Lower leg skin (tissue), 4 donors: Measurements from ENCODE around the gene TICAM2. TPM values are rescaled to one million over a fixed set of nuclear protein-coding genes. Genes with fewer than 3 reads are reported as not detected.

Source experiments
- DNase-seq, 2 donors: peaks; one replicate each; pipeline ENCODE4 v3.0.0-alpha.2; 2019; ENCODE audit warnings: low spot score in 2 of 2
- H3K4me3 ChIP-seq: fragments of 200-600 bp; sonication (generic); 2 replicates; pipeline ENCODE4 v1.5.1; 2017; ENCODE audit warnings: mild to moderate bottlenecking, low read depth; ENCODE audit not compliant: poor library complexity, severe bottlenecking
- CTCF ChIP-seq, 3 donors: fragments of 450-650 bp; IDR thresholded peaks; one replicate each; pipeline ENCODE4 v1.5.1; 2016; ENCODE audit warnings: antibody characterized with exemption in 3 of 3, mild to moderate bottlenecking in 3 of 3, moderate library complexity in 2 of 3
- POLR2A ChIP-seq, 2 donors: fragments of 450-650 bp; IDR thresholded peaks; one replicate each; pipeline ENCODE4 v1.6.1; 2016 to 2017; ENCODE audit warnings: antibody characterized with exemption in 2 of 2, mild to moderate bottlenecking in 1 of 2, moderate library complexity in 1 of 2
- WGBS, 2 donors: methylation state at CpG; one replicate each; pipeline ENCODE4 v1.1.5; 2018; 5-methylcytosine and 5-hydroxymethylcytosine counted together
- intact Hi-C: fragments of 100-400 bp; cut with DNase I; formaldehyde crosslinking; loops from one replicate; pipeline ENCODE4 v1.15.0; 2023; ENCODE audit warnings: low total_unique reads
- total RNA-seq, 4 donors: library from RNA; depleted of rRNA; stranded (reverse); fragments of >200 nt; gene quantifications; one replicate each; pipeline ENCODE4 v1.1.0, GENCODE V29; 2016

Gene TICAM2
- total RNA-seq, 4 donors from 2014 or later: 0.39 to 0.72 TPM; not detected in 2

DNA sequence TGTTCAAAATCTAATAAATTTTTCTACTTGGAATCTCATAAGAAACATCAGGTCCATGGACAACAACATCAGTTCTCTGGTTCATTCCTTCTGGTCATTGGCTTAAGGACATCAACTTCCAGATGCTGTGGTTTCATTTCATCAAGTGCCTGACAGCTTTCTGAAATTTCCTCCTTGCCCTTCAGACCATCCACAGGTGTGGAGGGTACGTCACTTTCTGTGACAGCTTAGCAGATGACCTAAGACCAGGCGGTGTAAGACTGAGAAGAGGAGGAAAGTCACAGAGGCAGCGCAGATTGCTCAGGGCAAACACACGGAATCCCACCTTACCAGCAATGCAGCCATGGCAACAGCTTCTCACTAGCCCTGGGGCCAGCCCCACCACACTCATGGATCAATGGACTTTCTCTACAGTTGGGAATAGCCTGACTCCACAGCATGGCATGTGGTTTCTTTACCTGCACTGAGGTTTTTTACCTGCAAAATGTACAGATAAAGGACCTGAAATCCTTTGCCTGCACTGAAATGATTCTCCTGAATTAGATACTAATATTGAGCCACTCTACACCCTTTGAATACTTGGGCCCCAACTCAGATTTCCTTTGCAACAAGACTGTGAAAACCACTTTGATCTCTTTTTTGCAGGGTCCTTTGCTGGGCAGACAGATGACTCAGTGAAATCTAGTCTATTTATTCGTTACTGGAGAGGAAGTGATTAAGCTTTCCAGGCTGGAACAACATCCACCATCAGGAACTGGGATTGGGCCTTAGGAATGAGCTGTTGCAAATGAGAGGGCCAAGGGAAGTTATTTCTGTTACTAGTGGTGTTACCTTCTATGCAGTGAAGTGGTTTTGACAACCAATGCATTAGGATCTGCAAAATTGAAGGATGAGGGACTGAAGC lies 26.9 kb downstream of the TICAM2 start:
- intact Hi-C loops: no loop called here
- DNase-seq: no peak
- no peak overlapping the region for H3K4me3 ChIP-seq
- WGBS, 2 donors: 84 to 86% methylated on average over 5 of the region's 5 CpGs
- TF ChIP-seq CTCF (IDR thresholded peaks at IDR 0.05): no peak
- TF ChIP-seq POLR2A (IDR thresholded peaks at IDR 0.05): no peak

- no peak for DNase-seq
- no peak for TF ChIP-seq CTCF (IDR thresholded peaks at IDR 0.05)
- TF ChIP-seq POLR2A (IDR thresholded peaks at IDR 0.05): no peak
- H3K4me3 ChIP-seq: no peak overlapping the region
- intact Hi-C loops: no loop called here
- WGBS, 2 donors: 47 to 61% methylated on average over 2 of the region's 2 CpGs
These were observed 29.1 kb downstream of the TICAM2 start for GRCh38 chr5:115573133-115573532.

GRCh38 chr5:115571441-115571878 lies 30.8 kb downstream of the TICAM2 start:
- TF ChIP-seq POLR2A (IDR thresholded peaks at IDR 0.05) (no peak), CTCF (IDR thresholded peaks at IDR 0.05) (no peak)
- DNase-seq: no peak
- WGBS, 2 donors: 77 to 81% methylated on average over 5 of the region's 5 CpGs
- no peak overlapping the region for H3K4me3 ChIP-seq
- intact Hi-C loops: no loop called here

DNA sequence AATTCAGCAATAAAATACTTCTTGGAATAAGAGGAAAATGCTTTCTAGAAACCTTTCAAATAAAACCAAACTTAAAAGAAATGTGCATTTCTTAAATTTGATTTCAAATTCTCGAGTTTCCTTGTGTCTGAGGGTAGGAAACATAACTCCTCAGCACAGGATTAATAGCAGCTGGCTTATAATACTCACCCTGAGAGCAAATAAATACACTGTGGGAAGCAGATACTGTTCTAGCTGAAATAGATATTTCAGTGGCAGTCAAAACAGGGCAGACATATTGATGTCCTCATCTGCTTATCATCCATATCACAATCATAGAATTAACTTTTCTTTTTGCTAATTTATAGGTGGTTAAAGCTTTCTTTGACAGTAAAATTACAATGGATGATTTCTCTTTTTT lies 33.6 kb downstream of the TICAM2 start:
- DNase-seq: no peak
- WGBS, 2 donors: 77 to 93% methylated on average over 1 of the region's 1 CpG
- TF ChIP-seq POLR2A (IDR thresholded peaks at IDR 0.05) (no peak), CTCF (IDR thresholded peaks at IDR 0.05) (no peak)
- intact Hi-C loops: no loop called here
- H3K4me3 ChIP-seq: no peak overlapping the region

DNA sequence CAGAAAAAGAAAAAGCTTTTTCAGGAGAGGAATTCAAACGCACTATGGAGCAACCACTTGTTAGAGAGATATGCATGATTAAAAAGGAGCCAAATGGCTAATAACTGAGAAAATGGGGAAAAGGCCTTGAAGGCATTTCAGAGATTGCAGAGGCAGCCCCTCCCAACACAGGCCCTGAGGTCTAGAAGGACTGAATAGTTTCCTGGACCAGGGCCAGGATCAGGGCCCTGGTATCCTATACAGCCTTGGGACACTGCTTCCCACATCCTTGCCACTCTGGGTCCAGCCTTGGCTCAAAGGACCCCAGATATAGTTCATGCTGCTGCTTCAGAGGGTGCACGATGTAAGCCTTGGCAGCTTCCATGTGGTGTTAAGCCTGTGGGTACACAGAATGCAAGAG lies 37.0 kb downstream of the TICAM2 start:
- H3K4me3 ChIP-seq: no peak overlapping the region
- intact Hi-C loops: no loop called here
- WGBS, 2 donors: 44 to 55% methylated on average over 2 of the region's 2 CpGs
- no peak for DNase-seq
- TF ChIP-seq POLR2A (IDR thresholded peaks at IDR 0.05): no peak
- no peak for TF ChIP-seq CTCF (IDR thresholded peaks at IDR 0.05)
